PFSK-1 (cell line): ENCODE data around the gene AP4B1.

Experiments used
- FOXP2 ChIP-seq: optimal IDR thresholded peaks from 2 replicates; pipeline ENCODE3; 2011; ENCODE audit warnings: borderline replicate concordance, control low read depth, inconsistent platforms; ENCODE audit not compliant: insufficient read depth; ENCODE audit errors: extremely low read length, extremely low read depth
- POLR2AphosphoS5 ChIP-seq: IDR thresholded peaks from 2 replicates; pipeline ENCODE4 v1.6.1; 2012; ENCODE audit warnings: low read depth, mild to moderate bottlenecking, control low read depth, low read length, moderate library complexity
- SIN3A ChIP-seq: IDR thresholded peaks from 2 replicates; pipeline ENCODE4 v1.6.1; 2012; ENCODE audit warnings: mild to moderate bottlenecking, low read length, moderate library complexity, borderline replicate concordance; ENCODE audit not compliant: insufficient read depth
- TAF1 ChIP-seq: IDR thresholded peaks from 2 replicates; pipeline ENCODE4 v1.6.1; 2012; ENCODE audit warnings: low read length, control low read depth, borderline replicate concordance; ENCODE audit not compliant: insufficient read depth
- TF ChIP-seq, protein P1 (sequence below), 2 experiments: IDR thresholded peaks; 2 replicates each; pipeline versions ENCODE4 v1.6.1 to v1.8.0; 2011 to 2012; ENCODE audit warnings: low read depth in 2 of 2, low read length in 2 of 2, control low read depth in 1 of 2, inconsistent platforms in 1 of 2, mild to moderate bottlenecking in 1 of 2, moderate library complexity in 1 of 2; ENCODE audit not compliant: insufficient read depth in 1 of 2

Gene AP4B1

DNA sequence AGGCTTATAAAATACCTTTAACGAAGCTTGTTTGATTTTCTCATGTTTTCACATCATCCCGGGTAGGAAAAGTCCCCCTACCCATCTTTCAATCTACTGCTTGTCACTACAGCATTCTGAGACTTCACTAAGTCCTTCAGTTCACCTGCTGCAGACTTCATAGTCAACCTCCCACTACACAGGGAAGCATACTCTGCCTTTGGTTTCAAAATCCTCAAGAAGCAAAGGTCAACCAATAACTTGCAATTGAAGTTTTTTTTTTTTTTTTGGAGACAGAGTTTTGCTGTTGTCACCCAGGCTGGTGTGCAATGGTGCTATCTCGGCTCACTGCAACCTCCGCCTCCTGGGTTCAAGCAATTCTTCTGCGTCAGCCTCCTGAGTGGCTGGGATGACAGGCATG is 28.4 kb downstream of the AP4B1 start:
- no peak for TF ChIP-seq FOXP2
- no peak for TF ChIP-seq POLR2AphosphoS5
- TF ChIP-seq TAF1, result no peak
- TF ChIP-seq, protein P1, sequence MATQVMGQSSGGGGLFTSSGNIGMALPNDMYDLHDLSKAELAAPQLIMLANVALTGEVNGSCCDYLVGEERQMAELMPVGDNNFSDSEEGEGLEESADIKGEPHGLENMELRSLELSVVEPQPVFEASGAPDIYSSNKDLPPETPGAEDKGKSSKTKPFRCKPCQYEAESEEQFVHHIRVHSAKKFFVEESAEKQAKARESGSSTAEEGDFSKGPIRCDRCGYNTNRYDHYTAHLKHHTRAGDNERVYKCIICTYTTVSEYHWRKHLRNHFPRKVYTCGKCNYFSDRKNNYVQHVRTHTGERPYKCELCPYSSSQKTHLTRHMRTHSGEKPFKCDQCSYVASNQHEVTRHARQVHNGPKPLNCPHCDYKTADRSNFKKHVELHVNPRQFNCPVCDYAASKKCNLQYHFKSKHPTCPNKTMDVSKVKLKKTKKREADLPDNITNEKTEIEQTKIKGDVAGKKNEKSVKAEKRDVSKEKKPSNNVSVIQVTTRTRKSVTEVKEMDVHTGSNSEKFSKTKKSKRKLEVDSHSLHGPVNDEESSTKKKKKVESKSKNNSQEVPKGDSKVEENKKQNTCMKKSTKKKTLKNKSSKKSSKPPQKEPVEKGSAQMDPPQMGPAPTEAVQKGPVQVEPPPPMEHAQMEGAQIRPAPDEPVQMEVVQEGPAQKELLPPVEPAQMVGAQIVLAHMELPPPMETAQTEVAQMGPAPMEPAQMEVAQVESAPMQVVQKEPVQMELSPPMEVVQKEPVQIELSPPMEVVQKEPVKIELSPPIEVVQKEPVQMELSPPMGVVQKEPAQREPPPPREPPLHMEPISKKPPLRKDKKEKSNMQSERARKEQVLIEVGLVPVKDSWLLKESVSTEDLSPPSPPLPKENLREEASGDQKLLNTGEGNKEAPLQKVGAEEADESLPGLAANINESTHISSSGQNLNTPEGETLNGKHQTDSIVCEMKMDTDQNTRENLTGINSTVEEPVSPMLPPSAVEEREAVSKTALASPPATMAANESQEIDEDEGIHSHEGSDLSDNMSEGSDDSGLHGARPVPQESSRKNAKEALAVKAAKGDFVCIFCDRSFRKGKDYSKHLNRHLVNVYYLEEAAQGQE (IDR thresholded peaks at IDR 0.05; ENCODE audit: insufficient read depth in 1 of 2, low read depth in 2 of 2, low read length in 2 of 2), result no peak
- TF ChIP-seq SIN3A, result no peak

DNA sequence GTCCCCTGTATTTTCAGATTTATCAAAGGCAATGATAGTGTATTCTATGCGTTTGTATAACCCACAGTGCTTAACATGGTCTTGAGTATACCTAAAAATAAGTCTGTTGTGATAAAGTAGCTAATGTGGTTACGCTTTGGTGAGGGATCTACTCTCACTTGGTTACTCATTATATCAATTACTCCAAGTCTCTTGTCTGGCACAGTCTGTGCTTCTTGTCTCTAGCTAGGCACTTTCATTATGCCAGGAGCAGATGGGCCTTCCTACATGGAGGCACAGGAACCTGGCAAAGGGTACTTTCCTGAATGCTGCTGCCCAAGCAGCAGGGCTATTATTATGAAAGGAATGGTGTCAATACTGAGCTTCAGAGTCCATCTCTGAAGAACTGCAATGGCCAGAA is 28.9 kb downstream of the AP4B1 start:
- TF ChIP-seq, protein P1 (IDR thresholded peaks at IDR 0.05; ENCODE audit: insufficient read depth in 1 of 2, low read depth in 2 of 2, low read length in 2 of 2), result no peak
- TF ChIP-seq TAF1 (no peak), FOXP2 (no peak), POLR2AphosphoS5 (no peak), SIN3A (no peak)

DNA sequence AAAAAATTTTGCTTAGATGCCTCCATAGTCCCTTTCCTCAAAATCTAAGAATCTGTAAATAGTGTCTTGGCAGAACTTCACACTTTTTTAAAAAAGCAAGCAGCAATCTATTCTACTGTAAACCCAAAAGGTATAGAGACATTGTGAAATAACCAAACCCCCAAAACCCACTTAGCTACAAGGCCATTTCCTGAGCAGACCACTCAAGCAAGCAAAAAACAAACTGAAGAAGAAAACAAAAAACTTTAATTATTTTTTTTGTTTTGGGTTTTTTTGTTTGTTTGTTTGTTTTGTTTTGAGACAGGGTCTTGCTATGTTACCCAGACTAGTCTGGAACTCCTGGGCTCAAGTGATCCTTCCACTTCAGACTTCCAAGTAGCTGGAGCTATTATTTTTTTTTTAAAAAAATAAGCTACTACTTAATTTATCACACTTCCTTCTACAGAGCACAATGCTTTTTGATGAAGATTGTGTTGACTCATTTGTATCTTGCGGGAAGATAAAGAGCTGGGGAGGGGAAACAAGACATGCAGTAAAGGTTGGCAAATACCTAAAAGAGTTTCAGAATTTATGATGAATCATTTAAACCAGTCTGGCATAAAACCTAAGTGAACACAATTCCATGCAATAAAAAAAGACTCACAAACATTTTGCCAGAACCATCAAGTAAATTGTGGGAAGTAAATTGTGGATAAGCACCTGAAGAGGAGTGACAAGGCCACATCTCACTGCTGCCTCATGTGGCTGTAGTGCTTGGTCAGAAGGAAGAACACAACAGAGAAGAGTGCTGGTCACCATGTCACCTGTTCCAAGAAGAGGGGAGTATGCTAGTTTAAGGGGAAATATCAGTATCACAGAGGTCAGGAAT is 30.4 kb downstream of the AP4B1 start:
- no peak for TF ChIP-seq TAF1
- TF ChIP-seq, protein P1 (IDR thresholded peaks at IDR 0.05; ENCODE audit: insufficient read depth in 1 of 2, low read depth in 2 of 2, low read length in 2 of 2), result no peak
- no peak for TF ChIP-seq FOXP2
- TF ChIP-seq SIN3A, result no peak
- no peak for TF ChIP-seq POLR2AphosphoS5

- TF ChIP-seq, protein P1 (IDR thresholded peaks at IDR 0.05; ENCODE audit: insufficient read depth in 1 of 2, low read depth in 2 of 2, low read length in 2 of 2), result no peak
- TF ChIP-seq POLR2AphosphoS5, result no peak
- no peak for TF ChIP-seq TAF1
- no peak for TF ChIP-seq FOXP2
- no peak for TF ChIP-seq SIN3A
These were observed 32.2 kb downstream of the AP4B1 start for GRCh38 chr1:113872219-113872935.
